RPMI8226 (cell line): ENCODE data around the gene TPBGL.

ENCODE experiments used
- DNase-seq: peaks from one replicate; pipeline ENCODE4 v3.0.0-alpha.2; 2015

The TPBGL gene

GRCh38 chr11:75212411-75212810, 28.2 kb upstream of the TPBGL start:
- no peak for DNase-seq

- peak; percentile 91 for DNase-seq
Measured at GRCh38 chr11:75214411-75214821, 26.2 kb upstream of the TPBGL start.

GRCh38 chr11:75214843-75215242, 25.7 kb upstream of the TPBGL start:
- DNase-seq = no peak

GRCh38 chr11:75219869-75220268, 20.7 kb upstream of the TPBGL start:
- DNase-seq = no peak

GRCh38 chr11:75223954-75224643, 16.5 kb upstream of the TPBGL start:
- DNase-seq = peak; percentile 61

GRCh38 chr11:75225794-75226193, 14.8 kb upstream of the TPBGL start:
- no peak for DNase-seq

- no peak for DNase-seq
Measured at GRCh38 chr11:75229466-75229865, 11.1 kb upstream of the TPBGL start.

- no peak for DNase-seq
Measured at GRCh38 chr11:75230621-75231020, 10.0 kb upstream of the TPBGL start.

GRCh38 chr11:75233754-75234172, 6.8 kb upstream of the TPBGL start:
- peak; percentile 55 for DNase-seq

GRCh38 chr11:75236062-75236461, 4.5 kb upstream of the TPBGL start:
- DNase-seq = no peak

GRCh38 chr11:75237050-75237449, 3.5 kb upstream of the TPBGL start:
- DNase-seq = no peak

- DNase-seq = no peak
Measured at GRCh38 chr11:75238595-75239440, 1.8 kb upstream of the TPBGL start.

GRCh38 chr11:75239531-75240290, 863 bp upstream of the TPBGL start:
- DNase-seq = no peak

GRCh38 chr11:75241036-75241905, 697 bp downstream of the TPBGL start:
- DNase-seq = peak; percentile 89

- DNase-seq = no peak
Measured at GRCh38 chr11:75241906-75242644, 1.5 kb downstream of the TPBGL start.

- DNase-seq = no peak
Measured at GRCh38 chr11:75242722-75243600, 2.4 kb downstream of the TPBGL start.

GRCh38 chr11:75244052-75244814, 3.7 kb downstream of the TPBGL start:
- DNase-seq = no peak

- no peak for DNase-seq
Measured at GRCh38 chr11:75245356-75246005, 4.9 kb downstream of the TPBGL start.

- no peak for DNase-seq
Measured at GRCh38 chr11:75246006-75246670, 5.6 kb downstream of the TPBGL start.
